ENCODE measurements around the gene CCDC122. TPM values are rescaled to one million over a fixed set of nuclear protein-coding genes. Genes with fewer than 3 reads are reported as not detected.

CCDC122 gene
- 1 to 10 TPM; 2.0 to 2.5 TPM for total RNA-seq

GRCh38 chr13:43878892-43879754, at the start of gene CCDC122:
Gene CCDC122 (minus strand): TSS chr13:43879740. CDS start chr13:43869376, 10,364 bp downstream.
- Mint-ChIP-seq H3K4me3 (peak within 1 kb of the TSS; percentile 85), H3K27me3 (peaks cover 2% of the 10 kb centered on the region), H3K4me1 (ENCODE audit: low read depth) (peaks cover 23% of the 10 kb centered on the region), H3K36me3 (no peaks in the 10 kb centered on the region), H3K9me3 (no peaks in the 10 kb centered on the region), H3K27ac (peak within 1 kb of the TSS; percentile 87)
- peak; percentile 87 for DNase-seq
- intact Hi-C loops (cut with micrococcal nuclease): loop anchor here (5.0 to 10.0 kb wide), 2 partner anchors 698 to 884 kb away; partner anchors contain the start of genes EPSTI1 and TSC22D1
- CTCF ChIA-PET: interaction anchor here (0.9 to 1.3 kb wide), 3 partner anchors 27 to 559 kb away, joined by 3 read pairs; no protein-coding TSS in a partner anchor
- POLR2A ChIA-PET: interaction anchor here (0.5 to 2.1 kb wide), 2 partner anchors 83 to 651 kb away, joined by 3 to 8 read pairs; no protein-coding TSS in a partner anchor

- Mint-ChIP-seq H3K36me3 (no peaks in the 10 kb centered on the region), H3K9me3 (no peaks in the 10 kb centered on the region), H3K4me1 (ENCODE audit: low read depth) (no peaks in the 10 kb centered on the region), H3K27me3 (peaks cover 9% of the 10 kb centered on the region), H3K27ac (no peak overlapping the region), H3K4me3 (no peak overlapping the region)
- ChIA-PET POLR2A (no interaction called here), CTCF (no interaction called here)
- no peak for DNase-seq
- intact Hi-C loops (cut with micrococcal nuclease): no loop called here
Measured at GRCh38 chr13:43924549-43925245, 45.2 kb upstream of the CCDC122 start.

- H3K36me3 Mint-ChIP-seq: no peaks in the 10 kb centered on the region
- no peak overlapping the region for H3K4me3 Mint-ChIP-seq
- no peaks in the 10 kb centered on the region for H3K4me1 Mint-ChIP-seq (ENCODE audit: low read depth)
- ChIA-PET CTCF (interaction anchor here (1.0 kb wide), 1 partner anchor 518 kb away, joined by 3 read pairs; no protein-coding TSS in a partner anchor), POLR2A (no interaction called here)
- no peak for DNase-seq
- intact Hi-C loops (cut with micrococcal nuclease): no loop called here
- no peak overlapping the region for H3K27ac Mint-ChIP-seq
- H3K27me3 Mint-ChIP-seq: peaks cover 9% of the 10 kb centered on the region
- H3K9me3 Mint-ChIP-seq: no peaks in the 10 kb centered on the region
Measured at GRCh38 chr13:43920965-43921674, 41.6 kb upstream of the CCDC122 start.

- Mint-ChIP-seq H3K9me3 (no peaks in the 10 kb centered on the region), H3K27ac (no peak overlapping the region), H3K36me3 (no peaks in the 10 kb centered on the region), H3K27me3 (peaks cover 9% of the 10 kb centered on the region), H3K4me1 (ENCODE audit: low read depth) (no peaks in the 10 kb centered on the region), H3K4me3 (no peak overlapping the region)
- no peak for DNase-seq
- POLR2A ChIA-PET: no interaction called here
- intact Hi-C loops (cut with micrococcal nuclease): no loop called here
- CTCF ChIA-PET: interaction anchor here (1.4 to 1.5 kb wide), 2 partner anchors 11 to 13 kb away, joined by 4 read pairs; no protein-coding TSS in a partner anchor
Measured at GRCh38 chr13:43918636-43919035, 39.1 kb upstream of the CCDC122 start.

GRCh38 chr13:43916828-43917227, 37.3 kb upstream of the CCDC122 start:
- ChIA-PET POLR2A (no interaction called here), CTCF (interaction anchor here (1.0 kb wide), 1 partner anchor 11 kb away, joined by 3 read pairs; no protein-coding TSS in a partner anchor)
- Mint-ChIP-seq H3K27ac (no peak overlapping the region), H3K9me3 (no peaks in the 10 kb centered on the region), H3K36me3 (no peaks in the 10 kb centered on the region), H3K27me3 (peaks cover 16% of the 10 kb centered on the region), H3K4me1 (ENCODE audit: low read depth) (no peaks in the 10 kb centered on the region), H3K4me3 (no peak overlapping the region)
- intact Hi-C loops (cut with micrococcal nuclease): no loop called here
- no peak for DNase-seq

- Mint-ChIP-seq H3K27me3 (peaks cover 12% of the 10 kb centered on the region), H3K4me1 (ENCODE audit: low read depth) (no peaks in the 10 kb centered on the region)
Measured at GRCh38 chr13:43915451-43915850, 35.9 kb upstream of the CCDC122 start.

GRCh38 chr13:43911871-43912270, 32.3 kb upstream of the CCDC122 start:
- CTCF ChIA-PET: no interaction called here
- intact Hi-C loops (cut with micrococcal nuclease): no loop called here
- no peaks in the 10 kb centered on the region for H3K36me3 Mint-ChIP-seq

More at GRCh38 chr13:43915451-43915850, 35.9 kb upstream of the CCDC122 start:
- Mint-ChIP-seq H3K27ac (no peak overlapping the region), H3K36me3 (no peaks in the 10 kb centered on the region), H3K4me3 (no peak overlapping the region), H3K9me3 (no peaks in the 10 kb centered on the region)
- POLR2A ChIA-PET: no interaction called here
- intact Hi-C loops (cut with micrococcal nuclease): no loop called here
- CTCF ChIA-PET: interaction anchor here (1.4 kb wide), 1 partner anchor 12 kb away, joined by 3 read pairs; no protein-coding TSS in a partner anchor
- DNase-seq: no peak

GRCh38 chr13:43911278-43911677, 31.7 kb upstream of the CCDC122 start:
- intact Hi-C loops (cut with micrococcal nuclease): no loop called here
- ChIA-PET CTCF (interaction anchor here (1.1 kb wide), 1 partner anchor 9 kb away, joined by 3 read pairs; no protein-coding TSS in a partner anchor), POLR2A (no interaction called here)
- Mint-ChIP-seq H3K9me3 (no peaks in the 10 kb centered on the region), H3K4me1 (ENCODE audit: low read depth) (peaks cover 3% of the 10 kb centered on the region), H3K27ac (no peak overlapping the region), H3K27me3 (peaks cover 15% of the 10 kb centered on the region), H3K4me3 (no peak overlapping the region), H3K36me3 (no peaks in the 10 kb centered on the region)
- DNase-seq: no peak

More at GRCh38 chr13:43911871-43912270, 32.3 kb upstream of the CCDC122 start:
- Mint-ChIP-seq H3K9me3 (no peaks in the 10 kb centered on the region), H3K4me3 (no peak overlapping the region), H3K27ac (no peak overlapping the region), H3K27me3 (peaks cover 11% of the 10 kb centered on the region), H3K4me1 (ENCODE audit: low read depth) (peaks cover 3% of the 10 kb centered on the region)
- DNase-seq: no peak
- POLR2A ChIA-PET: no interaction called here

GRCh38 chr13:43910856-43911255, 31.3 kb upstream of the CCDC122 start:
- Mint-ChIP-seq H3K27me3 (peaks cover 15% of the 10 kb centered on the region), H3K4me1 (ENCODE audit: low read depth) (peaks cover 3% of the 10 kb centered on the region), H3K36me3 (no peaks in the 10 kb centered on the region), H3K9me3 (no peaks in the 10 kb centered on the region), H3K4me3 (no peak overlapping the region), H3K27ac (no peak overlapping the region)
- DNase-seq: no peak
- POLR2A ChIA-PET: no interaction called here
- CTCF ChIA-PET: interaction anchor here (1.1 kb wide), 1 partner anchor 9 kb away, joined by 3 read pairs; no protein-coding TSS in a partner anchor
- intact Hi-C loops (cut with micrococcal nuclease): no loop called here

GRCh38 chr13:43908156-43909126, 28.9 kb upstream of the CCDC122 start:
- ChIA-PET CTCF (interaction anchor here (0.5 to 5.1 kb wide), 24 partner anchors 10 to 967 kb away, joined by 3 to 118 read pairs (median 4); no protein-coding TSS in a partner anchor), POLR2A (no interaction called here)
- no peak overlapping the region for H3K4me3 Mint-ChIP-seq
- peaks cover 3% of the 10 kb centered on the region for H3K4me1 Mint-ChIP-seq (ENCODE audit: low read depth)
- H3K9me3 Mint-ChIP-seq: no peaks in the 10 kb centered on the region
- H3K27ac Mint-ChIP-seq: no peak overlapping the region
- peaks cover 16% of the 10 kb centered on the region for H3K27me3 Mint-ChIP-seq
- H3K36me3 Mint-ChIP-seq: no peaks in the 10 kb centered on the region
- intact Hi-C loops (cut with micrococcal nuclease): loop anchor here (1.0 to 10.0 kb wide), 4 partner anchors 144 to 530 kb away; no protein-coding TSS in a partner anchor
- no peak for DNase-seq

Measured in activated CD4-positive, alpha-beta memory T cell treated with anti-CD3 and anti-CD28 coated beads for 36 hours (primary cell).